T follicular helper cell (primary cell): ENCODE data around the gene EFNB3.

Experiments used
- DNase-seq: peaks from one replicate; pipeline ENCODE4 v3.0.0-alpha.2; 2020; ENCODE audit warnings: low read depth

The EFNB3 gene

DNA sequence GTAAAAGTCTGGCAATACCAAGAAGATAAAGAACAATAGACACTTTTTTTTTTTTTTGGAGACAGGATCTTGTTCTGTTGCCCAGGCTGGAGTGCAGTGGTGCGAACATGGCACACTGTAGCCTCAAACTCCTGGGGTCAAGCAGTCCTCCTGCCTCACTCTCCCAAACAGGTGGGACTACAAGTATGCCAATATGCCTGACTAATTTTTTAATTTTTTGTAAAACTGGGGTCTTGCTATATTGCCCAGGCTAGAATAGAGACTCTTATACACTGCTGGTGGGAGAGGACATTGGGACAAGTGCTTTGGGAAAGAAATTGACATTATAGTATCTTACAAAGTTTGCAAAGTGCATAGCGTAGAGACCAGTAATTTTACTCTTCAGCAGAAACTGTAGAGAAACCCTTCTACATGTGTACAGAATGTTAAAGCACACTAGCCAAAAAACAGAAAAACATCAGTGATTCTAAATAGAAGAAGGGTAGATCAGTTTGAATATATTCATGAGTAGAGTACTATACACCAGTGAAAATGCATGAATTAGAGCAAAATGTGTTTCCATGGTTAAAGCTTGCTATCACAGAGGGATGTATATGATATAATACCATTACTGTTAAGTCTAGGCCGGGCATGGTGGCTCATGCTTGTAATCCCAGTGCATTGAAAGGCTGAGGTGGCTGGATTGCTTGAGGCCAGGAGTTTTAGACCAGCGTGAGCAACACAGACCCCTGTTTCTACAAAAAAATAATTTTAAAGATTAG is 7.0 kb upstream of the EFNB3 start:
- DNase-seq: no peak

DNA sequence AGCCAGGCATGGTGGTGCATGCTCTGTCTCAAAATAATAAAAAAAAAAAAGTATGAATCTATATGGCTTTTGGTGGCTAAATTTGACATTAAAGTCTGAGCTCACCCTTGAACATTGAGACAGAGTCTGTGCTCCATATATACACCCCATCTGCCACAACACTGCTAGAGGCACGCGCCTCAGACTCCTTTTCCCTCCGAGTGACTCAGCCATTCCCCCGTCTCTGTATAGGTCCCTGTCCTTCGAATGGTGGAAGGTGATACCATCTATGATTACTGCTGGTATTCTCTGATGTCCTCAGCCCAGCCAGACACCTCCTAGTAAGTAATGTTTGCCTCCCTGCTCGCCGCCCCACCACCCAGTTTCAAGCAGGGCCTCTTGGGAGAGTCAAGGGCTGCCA is 4.5 kb upstream of the EFNB3 start:
- DNase-seq: no peak

DNA sequence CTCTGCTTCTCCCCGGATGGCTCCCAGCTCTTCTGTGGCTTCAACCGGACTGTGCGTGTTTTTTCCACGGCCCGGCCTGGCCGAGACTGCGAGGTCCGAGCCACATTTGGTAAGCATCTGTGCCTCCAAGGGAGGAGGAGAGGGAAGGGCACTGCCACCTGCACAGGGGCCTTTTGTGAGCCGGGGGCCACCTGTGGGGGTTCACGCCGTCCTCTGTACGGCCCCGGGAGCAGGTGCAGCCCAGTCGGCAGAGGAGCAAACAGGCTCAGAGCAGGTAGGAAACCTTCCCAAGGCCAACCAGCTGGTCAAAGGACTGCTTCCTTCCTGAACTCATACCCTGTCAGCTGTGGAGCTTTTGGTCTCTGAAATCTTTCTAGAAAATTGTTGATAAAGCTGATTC is 3.3 kb upstream of the EFNB3 start:
- DNase-seq: no peak

DNA sequence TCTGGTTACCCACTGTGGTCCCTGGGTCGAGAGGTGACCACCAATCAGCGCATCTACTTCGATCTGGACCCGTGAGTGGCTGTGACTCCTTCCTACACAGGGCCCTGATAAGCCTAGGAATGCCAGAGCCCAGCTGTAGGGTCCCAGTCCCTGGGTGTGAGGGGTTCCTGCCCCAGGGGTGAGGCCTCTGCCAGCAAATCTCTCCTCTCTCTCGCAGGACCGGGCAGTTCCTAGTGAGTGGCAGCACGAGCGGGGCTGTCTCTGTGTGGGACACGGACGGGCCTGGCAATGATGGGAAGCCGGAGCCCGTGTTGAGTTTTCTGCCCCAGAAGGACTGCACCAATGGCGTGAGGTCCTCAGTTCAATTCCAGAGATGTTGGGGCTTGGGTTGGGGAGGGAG is 2.2 kb upstream of the EFNB3 start:
- no peak for DNase-seq

DNA sequence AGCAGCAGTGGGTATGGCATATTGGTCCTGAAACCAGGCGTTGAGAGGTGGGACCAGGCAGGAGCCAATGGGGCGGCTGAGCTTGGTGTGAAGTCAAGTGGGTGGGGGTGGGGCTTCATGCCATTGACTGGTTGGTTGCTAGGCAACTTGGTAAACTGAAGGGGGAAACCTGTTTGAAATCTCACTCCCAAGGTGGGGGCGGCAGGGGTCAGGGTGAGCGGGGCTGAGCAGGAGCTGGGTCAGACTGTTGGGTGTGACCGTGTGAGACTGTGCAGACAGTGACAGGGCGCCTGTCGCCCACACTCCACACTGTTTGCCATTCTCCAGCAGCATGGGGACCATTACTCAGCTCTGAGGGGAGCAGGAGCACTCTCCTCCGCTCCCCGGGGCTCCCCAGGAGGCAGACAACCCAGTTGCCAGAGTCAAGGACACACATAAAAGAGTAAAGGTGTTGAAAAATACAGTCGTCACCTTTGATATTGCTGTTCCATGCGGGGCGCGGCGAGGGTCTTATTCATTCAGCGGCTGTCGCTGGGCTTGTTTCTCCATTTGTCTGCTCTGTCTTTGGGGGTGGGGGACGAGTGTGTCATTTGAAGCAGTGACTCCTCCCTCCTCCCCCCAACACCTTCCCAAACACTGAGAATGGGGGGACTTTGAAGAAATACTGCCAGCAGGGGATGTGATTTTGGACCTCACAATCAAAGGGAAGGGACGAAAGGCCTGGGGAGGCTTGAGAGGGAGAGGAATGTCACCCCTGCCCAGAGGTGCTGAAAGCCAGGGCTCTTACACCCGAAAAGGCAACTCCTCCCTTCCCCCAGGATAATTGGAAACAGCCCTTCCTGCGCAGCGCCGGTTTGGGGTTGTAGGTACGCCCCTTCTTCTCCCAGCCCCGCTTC is 1.2 kb upstream of the EFNB3 start:
- no peak for DNase-seq

DNA sequence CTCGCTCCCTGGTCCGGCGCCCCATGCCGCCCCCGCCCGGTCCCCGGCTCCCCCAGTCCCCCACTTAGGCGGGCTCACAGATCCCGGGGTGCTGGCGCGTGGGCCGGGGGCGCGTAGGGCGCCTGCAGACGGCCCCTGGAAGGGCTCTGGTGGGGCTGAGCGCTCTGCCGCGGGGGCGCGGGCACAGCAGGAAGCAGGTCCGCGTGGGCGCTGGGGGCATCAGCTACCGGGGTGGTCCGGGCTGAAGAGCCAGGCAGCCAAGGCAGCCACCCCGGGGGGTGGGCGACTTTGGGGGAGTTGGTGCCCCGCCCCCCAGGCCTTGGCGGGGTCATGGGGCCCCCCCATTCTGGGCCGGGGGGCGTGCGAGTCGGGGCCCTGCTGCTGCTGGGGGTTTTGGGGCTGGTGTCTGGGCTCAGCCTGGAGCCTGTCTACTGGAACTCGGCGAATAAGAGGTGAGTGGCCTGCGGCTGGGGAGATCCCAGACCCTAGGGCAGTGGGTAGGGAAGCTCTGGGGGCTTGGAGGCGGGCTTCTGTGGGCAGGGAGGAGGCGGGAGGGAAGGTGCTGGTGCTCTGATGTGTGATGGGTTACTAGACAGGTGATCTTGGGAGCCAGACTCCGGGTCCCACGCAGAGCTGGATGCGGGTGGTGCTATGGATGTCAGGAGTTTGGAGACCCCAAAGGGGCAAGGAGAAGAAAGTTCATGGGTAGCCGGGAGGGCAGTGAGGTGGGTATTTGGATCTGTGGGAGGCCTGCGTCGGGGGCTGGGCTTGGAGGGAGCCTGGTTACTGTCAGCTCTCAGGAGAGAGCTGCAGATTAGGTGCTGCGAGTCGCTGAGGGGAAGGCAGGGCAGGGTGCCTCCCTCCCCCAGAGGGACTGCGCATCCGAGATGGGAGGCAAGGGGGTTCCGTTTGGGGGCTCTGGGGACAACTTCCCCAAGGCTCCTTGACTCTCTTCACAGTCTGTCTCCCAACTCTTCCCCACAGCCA is 560 bp downstream of the EFNB3 start:
- no peak for DNase-seq

DNA sequence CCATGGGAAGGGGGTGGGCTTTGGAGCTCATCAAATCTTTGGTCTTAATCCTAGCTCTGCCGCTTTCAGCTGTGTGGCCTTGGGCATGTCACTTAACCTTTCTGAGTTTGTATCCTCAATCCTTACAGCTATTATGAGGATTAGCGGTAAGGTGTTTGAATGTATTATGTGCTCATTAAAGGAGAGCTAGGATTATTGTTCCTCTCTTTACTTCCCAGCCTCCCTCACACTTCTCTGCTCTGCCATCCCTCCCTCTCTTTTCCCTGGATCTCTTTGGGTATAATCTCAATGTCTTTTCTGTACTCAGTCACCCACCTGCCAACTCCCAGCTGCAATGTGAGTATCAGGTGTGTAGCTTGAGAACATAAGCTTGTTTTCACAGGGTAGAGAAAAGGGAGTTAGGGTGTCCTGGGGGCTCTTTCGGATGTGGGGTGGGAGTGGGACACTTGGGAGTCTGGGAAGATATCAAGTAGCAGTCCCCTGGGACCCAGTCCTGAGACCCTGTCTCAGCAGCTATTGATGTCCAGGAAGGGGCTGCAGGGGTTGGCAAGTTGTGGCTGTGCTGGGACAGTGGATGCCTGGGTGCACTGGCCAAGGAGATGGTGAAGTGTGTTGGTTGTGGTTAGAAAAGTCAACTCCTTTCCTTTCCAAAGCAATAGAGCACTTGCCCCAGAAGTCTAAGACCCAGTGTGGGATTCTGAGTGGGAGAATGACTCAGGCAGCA is 1.8 kb downstream of the EFNB3 start:
- no peak for DNase-seq

DNA sequence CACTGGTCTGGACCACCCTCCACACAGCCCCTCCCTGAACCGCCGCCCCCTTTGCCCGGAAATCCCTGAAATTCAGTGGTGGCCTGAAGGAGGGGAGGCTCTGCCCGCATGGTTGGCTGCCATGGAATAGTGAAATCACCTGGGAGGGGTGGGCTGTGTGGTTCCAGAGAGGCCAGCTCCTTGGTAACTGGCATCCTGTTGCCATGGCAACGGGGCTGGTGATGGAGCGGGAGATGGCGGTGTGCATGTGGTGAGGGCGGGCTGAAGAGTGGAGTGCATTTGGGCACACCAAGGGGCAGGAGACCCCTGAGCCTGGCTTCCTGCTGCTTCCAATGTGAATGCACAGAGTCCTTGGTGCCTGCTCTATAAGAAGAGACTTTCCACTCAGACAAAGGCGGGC is 2.4 kb downstream of the EFNB3 start:
- DNase-seq: no peak

DNA sequence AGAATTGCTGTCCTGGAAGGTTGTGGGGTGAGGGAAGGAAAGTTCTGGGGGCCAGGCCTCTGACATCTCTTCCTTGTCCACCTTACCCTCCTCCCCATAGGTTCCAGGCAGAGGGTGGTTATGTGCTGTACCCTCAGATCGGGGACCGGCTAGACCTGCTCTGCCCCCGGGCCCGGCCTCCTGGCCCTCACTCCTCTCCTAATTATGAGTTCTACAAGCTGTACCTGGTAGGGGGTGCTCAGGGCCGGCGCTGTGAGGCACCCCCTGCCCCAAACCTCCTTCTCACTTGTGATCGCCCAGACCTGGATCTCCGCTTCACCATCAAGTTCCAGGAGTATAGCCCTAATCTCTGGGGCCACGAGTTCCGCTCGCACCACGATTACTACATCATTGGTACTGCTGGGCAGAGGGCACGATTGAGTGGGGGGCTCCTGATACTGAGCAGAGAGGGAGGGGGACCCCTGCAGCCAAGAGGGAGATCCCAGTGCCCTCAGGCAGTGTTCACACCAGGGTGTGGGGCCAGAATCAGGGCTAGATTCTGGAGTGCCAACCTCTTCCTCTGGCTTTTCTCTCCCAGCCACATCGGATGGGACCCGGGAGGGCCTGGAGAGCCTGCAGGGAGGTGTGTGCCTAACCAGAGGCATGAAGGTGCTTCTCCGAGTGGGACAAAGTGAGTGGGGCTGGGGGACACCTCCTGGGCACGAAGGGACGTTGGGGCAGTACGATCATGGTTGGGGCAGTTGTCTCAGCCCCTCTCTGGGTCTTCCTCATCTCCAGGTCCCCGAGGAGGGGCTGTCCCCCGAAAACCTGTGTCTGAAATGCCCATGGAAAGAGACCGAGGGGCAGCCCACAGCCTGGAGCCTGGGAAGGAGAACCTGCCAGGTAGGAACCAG is 3.1 kb downstream of the EFNB3 start:
- DNase-seq: no peak

DNA sequence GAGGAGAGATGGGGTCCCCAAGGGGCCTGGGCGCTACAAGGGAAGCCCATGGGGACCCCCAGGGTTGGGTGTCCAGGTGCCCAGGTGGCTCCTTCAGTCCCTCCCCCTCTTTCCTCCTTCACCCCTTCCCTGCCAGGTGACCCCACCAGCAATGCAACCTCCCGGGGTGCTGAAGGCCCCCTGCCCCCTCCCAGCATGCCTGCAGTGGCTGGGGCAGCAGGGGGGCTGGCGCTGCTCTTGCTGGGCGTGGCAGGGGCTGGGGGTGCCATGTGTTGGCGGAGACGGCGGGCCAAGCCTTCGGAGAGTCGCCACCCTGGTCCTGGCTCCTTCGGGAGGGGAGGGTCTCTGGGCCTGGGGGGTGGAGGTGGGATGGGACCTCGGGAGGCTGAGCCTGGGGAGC is 4.0 kb downstream of the EFNB3 start:
- no peak for DNase-seq

DNA sequence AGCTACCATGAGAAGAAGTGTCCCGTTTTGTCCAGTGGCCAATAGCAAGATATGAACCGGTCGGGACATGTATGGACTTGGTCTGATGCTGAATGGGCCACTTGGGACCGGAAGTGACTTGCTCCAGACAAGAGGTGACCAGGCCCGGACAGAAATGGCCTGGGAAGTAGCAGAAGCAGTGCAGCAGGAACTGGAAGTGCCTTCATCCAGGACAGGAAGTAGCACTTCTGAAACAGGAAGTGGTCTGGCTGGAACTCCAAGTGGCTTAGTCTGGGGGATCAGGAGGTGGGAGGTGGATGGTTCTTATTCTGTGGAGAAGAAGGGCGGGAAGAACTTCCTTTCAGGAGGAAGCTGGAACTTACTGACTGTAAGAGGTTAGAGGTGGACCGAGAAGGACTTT is 5.3 kb downstream of the EFNB3 start:
- no peak for DNase-seq

DNA sequence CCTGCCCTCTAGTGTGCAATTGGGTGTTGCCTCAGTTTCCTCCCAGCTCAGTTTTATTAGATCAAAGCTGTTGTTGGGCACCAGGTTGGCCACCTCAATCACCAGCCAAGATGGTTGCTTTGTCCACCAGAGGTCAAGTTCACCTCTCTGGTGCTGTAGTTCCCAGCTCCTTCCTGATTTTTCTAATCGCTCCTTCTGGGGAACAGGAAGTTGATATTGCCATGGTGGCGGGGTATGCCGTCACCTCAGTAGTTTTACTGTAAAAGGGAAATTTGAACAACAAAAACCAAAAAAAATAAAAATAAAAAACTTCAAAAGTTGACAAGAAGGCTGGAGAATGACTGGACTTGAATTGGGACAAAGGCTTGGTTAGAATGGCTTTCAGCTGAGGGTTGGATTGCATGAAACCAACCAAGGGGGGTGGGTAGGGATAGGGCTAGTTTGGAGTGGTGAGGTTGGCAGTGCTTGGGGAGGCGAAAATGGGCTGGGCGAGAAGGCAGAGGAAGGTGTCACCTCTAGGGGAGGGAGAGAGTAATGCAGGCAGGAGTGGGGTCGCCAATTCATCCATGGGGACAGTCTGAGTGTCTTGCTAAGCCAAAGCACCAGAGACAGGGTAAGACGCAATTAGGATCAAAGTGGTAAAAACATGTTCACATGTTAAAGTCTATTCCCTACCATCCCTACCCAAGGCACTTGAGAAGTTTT is 6.2 kb downstream of the EFNB3 start:
- DNase-seq: no peak

DNA sequence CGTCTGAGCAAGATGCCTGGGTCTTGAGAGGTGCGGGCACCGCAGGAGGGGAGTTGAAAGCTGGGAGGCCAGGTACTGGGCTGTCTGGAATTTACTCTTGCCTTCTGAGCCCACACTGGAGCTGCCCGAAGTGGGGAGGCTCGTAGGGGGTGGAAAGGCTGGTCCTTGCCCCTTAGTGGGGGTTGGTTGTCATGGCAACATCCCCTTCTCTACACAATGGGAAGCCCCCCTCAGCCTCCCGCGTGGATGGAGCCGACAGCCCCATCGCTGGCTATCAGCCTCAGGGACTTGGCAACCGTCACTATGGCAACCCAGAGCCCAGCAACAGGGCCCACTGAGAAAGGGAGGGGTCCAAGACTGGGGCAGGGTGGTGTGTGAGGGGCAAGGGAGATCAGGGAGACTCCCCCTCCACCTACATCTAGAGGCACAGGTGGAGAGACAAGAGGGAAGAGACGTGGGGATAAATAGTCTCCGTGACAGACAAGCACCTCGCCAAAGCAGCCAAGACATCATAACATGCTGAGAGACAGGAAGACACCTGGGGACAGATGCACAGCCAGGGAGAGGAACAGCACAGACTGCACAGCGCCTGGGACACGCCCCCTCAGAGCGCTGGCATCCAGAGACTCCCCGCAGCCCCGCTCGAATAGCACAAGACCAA is 7.2 kb downstream of the EFNB3 start:
- DNase-seq: no peak

DNA sequence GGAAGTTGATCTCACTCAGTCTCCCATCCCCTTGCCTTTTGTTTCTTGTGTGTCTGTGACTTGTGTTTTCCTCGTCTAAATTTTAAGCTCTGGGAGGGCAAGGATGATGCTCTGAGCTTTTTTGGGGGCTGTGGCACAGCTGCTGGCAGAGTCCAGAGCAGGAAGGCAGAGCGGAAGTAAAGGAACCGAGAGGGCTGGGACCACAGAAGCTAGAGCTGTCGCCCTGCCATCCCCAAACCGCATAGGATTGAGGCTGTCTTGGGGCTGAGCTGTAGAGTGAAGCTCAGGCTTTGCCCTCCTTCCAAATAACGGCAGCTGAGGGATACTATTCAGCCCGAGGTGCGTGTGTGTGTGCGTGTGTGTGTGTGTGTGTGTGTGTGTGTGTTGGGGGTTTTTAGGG is 8.8 kb downstream of the EFNB3 start:
- DNase-seq: no peak

DNA sequence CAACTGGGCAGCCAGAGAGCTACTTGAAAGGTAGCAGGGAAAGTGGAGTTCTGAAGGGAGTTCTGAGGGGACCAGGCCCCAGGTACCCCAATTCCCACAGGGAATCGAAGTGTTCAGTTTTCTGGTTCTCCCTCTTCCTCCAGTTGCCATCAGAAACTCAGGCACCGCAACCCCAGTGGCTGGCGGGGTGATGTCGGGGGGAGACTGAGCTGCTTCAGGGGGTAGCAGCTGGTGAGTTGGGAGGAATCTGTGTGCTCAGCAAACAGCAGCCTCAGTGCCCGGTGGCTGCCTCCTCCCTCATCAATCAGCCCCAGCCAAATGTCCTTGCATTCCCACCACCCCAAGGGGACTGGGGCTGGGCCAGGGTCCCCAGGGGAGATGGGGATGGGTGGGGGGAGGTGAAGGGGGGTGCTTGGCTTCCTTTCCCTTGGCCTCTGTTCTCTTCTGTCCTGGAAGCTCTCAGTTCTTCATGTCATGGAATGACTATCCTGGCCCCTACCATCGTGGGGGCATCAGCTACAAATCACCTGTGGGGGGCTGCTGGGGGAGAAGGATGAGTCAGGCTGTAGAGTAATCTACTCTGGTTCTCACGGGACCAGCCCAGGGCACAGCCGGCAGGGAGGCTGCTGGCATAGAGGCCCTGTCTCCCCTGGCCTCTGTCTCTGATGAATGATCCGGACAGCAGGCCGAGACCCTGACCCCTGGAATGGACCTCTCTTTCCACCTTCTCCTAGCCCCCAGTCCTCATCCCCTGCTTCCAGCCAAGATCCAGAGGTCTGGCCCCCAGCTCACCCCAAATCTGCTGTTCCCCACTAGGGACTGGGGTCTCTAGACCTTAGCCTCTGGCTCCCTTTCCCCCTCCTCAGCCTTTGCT is 10.0 kb downstream of the EFNB3 start:
- no peak for DNase-seq

DNA sequence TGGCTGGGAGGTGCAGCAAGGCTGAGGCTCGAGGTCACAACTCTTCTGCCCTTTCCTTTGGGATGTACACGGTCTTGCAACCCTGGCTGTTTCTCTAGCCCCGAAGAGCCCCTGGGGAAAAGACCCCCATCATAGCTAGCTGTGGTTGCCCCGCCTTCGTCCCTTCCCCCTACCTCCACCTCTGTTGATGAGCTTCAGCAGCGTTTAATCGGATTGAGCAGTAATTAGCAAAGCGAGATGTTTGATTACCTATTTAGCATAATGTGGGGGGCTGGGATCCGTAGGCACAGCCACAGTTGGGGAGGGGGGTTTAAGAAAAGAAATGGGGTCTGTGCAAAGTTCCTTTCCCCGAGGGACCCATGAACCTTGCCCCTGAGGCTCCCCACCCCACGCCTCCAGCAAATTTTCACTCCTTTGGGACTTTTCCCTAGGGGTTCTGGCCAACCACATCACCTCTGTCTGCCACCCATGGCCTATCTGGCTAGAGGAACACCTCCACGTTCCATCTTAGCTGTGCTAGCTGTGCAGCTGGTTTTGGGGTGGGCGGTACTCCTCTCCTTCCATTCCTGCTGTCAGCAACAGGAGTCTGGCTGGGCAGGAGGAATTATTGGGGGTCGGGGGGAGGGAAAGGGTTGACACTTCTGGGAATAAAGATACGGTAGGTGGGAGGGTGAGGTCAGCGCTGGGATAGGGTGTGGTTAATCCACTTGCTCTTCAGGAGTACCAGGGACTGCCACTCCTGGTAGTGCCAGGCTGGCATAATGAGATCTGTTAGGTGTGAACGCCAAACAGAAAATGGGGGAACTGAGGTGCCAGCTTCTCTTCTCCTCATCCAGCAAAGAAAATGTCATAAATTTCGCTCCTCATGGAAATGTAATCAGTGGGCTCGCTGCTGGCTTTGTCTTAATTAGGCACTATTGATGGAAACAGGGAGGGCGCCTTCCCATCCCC is 11.2 kb downstream of the EFNB3 start:
- no peak for DNase-seq
